Cardiac muscle cell (in vitro differentiated cells and primary cell): Measurements from ENCODE around the gene NKAIN4. TPM values are rescaled to one million over a fixed set of nuclear protein-coding genes. Genes with fewer than 3 reads are reported as not detected.

Experiments
- DNase-seq, 2 donors: peaks; one replicate each; pipeline versions ENCODE4 v3.0.0 to v3.0.0-alpha.2; 2010 to 2017; ENCODE audit warnings: low read depth in 1 of 2, low spot score in 1 of 2
- H3K27ac ChIP-seq: fragments of 200-600 bp; sonication (generic); 2 replicates; pipeline ENCODE4 v1.5.1; 2016
- H3K27me3 ChIP-seq: fragments of 200-600 bp; sonication (generic); 2 replicates; pipeline ENCODE4 v1.6.0; 2016; ENCODE audit warnings: control low read depth
- H3K36me3 ChIP-seq: fragments of 200-600 bp; sonication (generic); 2 replicates; pipeline ENCODE4 v1.5.1; 2016; ENCODE audit warnings: control low read depth
- H3K4me1 ChIP-seq: fragments of 200-600 bp; sonication (generic); 2 replicates; pipeline ENCODE4 v1.8.1; 2017; ENCODE audit warnings: low read depth, mild to moderate bottlenecking, mixed run types
- H3K4me3 ChIP-seq: fragments of 200-600 bp; sonication (generic); 2 replicates; pipeline ENCODE4 v1.5.1; 2016; ENCODE audit warnings: mild to moderate bottlenecking
- H3K9me3 ChIP-seq: fragments of 200-600 bp; sonication (generic); 2 replicates; pipeline ENCODE4 v1.5.1; 2017; ENCODE audit warnings: low read depth, mild to moderate bottlenecking, control low read depth
- CTCF ChIP-seq: IDR thresholded peaks from 2 replicates; pipeline ENCODE4 v1.5.1; 2012; ENCODE audit warnings: low read depth, mild to moderate bottlenecking, low read length
- polyA plus RNA-seq: library from polyadenylated mRNA; unstranded; fragments of >200 nt; fragmentation: Nextera tagmentation; extraction: Ambion mirVana; gene quantifications from 2 replicates; pipeline ENCODE4 v1.2.1, GENCODE V29; 2016
- total RNA-seq: library from RNA; depleted of rRNA; stranded (reverse); fragments of >200 nt; gene quantifications from 2 replicates; pipeline ENCODE4 v1.2.3, GENCODE V29; 2016

The NKAIN4 gene
- total and polyA plus RNA-seq, 2 experiments from 2014 or later, result not detected

- no peaks in the 10 kb centered on the region for H3K27me3 ChIP-seq
- no peaks in the 10 kb centered on the region for H3K9me3 ChIP-seq
- H3K4me1 ChIP-seq, result no peaks in the 10 kb centered on the region
- no peak overlapping the region for H3K4me3 ChIP-seq
- H3K27ac ChIP-seq, result no peak overlapping the region
- H3K36me3 ChIP-seq, result peaks cover 29% of the 10 kb centered on the region
- peak; percentile 22 for TF ChIP-seq CTCF
- no peak for DNase-seq
Observed at GRCh38 chr20:63280929-63281545, 26.8 kb upstream of the NKAIN4 start.

- Histone ChIP-seq H3K4me1 (no peaks in the 10 kb centered on the region), H3K27me3 (no peaks in the 10 kb centered on the region), H3K36me3 (peaks cover 22% of the 10 kb centered on the region), H3K4me3 (no peak overlapping the region), H3K9me3 (no peaks in the 10 kb centered on the region), H3K27ac (no peak overlapping the region)
- TF ChIP-seq CTCF, result no peak
- no peak for DNase-seq
Observed at GRCh38 chr20:63280371-63280770, 26.1 kb upstream of the NKAIN4 start.

GRCh38 chr20:63279931-63280330 lies 25.7 kb upstream of the NKAIN4 start:
- DNase-seq, result no peak
- Histone ChIP-seq H3K9me3 (no peaks in the 10 kb centered on the region), H3K27me3 (no peaks in the 10 kb centered on the region), H3K27ac (no peak overlapping the region), H3K36me3 (peaks cover 22% of the 10 kb centered on the region), H3K4me3 (no peak overlapping the region), H3K4me1 (no peaks in the 10 kb centered on the region)
- no peak for TF ChIP-seq CTCF

GRCh38 chr20:63278661-63279060 lies 24.4 kb upstream of the NKAIN4 start:
- H3K36me3 ChIP-seq, result peaks cover 22% of the 10 kb centered on the region
- no peaks in the 10 kb centered on the region for H3K9me3 ChIP-seq
- no peaks in the 10 kb centered on the region for H3K27me3 ChIP-seq
- DNase-seq, result no peak
- H3K4me1 ChIP-seq, result peaks cover 5% of the 10 kb centered on the region
- H3K27ac ChIP-seq, result no peak overlapping the region
- no peak for TF ChIP-seq CTCF
- H3K4me3 ChIP-seq, result no peak overlapping the region

GRCh38 chr20:63277466-63278272 lies 23.4 kb upstream of the NKAIN4 start:
- no peak for DNase-seq
- Histone ChIP-seq H3K4me1 (peaks cover 7% of the 10 kb centered on the region), H3K9me3 (no peaks in the 10 kb centered on the region), H3K36me3 (peaks cover 20% of the 10 kb centered on the region), H3K4me3 (no peak overlapping the region), H3K27ac (no peak overlapping the region), H3K27me3 (no peaks in the 10 kb centered on the region)
- TF ChIP-seq CTCF, result no peak
